ENCODE measurements around the gene CXCR4. TPM values are rescaled to one million over a fixed set of nuclear protein-coding genes. Genes with fewer than 3 reads are reported as not detected.
"Not testable (repeated sequence)": the region's sequence is repeated elsewhere in the genome, so short reads cannot be mapped to it uniquely, and the experiment has no call there.

CXCR4 gene
- total RNA-seq, 6 experiments from 2014 or later = not detected

- H3K27ac Mint-ChIP-seq = no peak overlapping the region
- H3K27me3 Mint-ChIP-seq (ENCODE audit: insufficient read depth) = peaks cover 5% of the 10 kb centered on the region; the same call in 1 of the 2 replicates
- no peak for DNase-seq
- no peak overlapping the region for H3K4me3 Mint-ChIP-seq
- peaks cover 9% of the 10 kb centered on the region; the same call in 1 of the 2 replicates for H3K4me1 Mint-ChIP-seq (ENCODE audit: low read depth)
- TF ChIP-seq CTCF (IDR thresholded peaks at IDR 0.05) = no peak
- H3K9me3 Mint-ChIP-seq = no peaks in the 10 kb centered on the region
- H3K36me3 Mint-ChIP-seq (ENCODE audit: low read depth) = no peaks in the 10 kb centered on the region
These were observed 36.3 kb downstream of the CXCR4 start for GRCh38 chr2:136081582-136082210.

- H3K36me3 Mint-ChIP-seq (ENCODE audit: low read depth) = no peaks in the 10 kb centered on the region
- TF ChIP-seq CTCF (IDR thresholded peaks at IDR 0.05) = no peak
- no peaks in the 10 kb centered on the region for H3K9me3 Mint-ChIP-seq
- peaks cover 5% of the 10 kb centered on the region; the same call in 1 of the 2 replicates for H3K27me3 Mint-ChIP-seq (ENCODE audit: insufficient read depth)
- H3K27ac Mint-ChIP-seq = no peak overlapping the region
- no peaks in the 10 kb centered on the region; the same call in 1 of the 2 replicates for H3K4me1 Mint-ChIP-seq (ENCODE audit: low read depth)
- DNase-seq = no peak
- no peak overlapping the region for H3K4me3 Mint-ChIP-seq
These were observed 37.8 kb downstream of the CXCR4 start for GRCh38 chr2:136080114-136080513.

- no peaks in the 10 kb centered on the region for H3K36me3 Mint-ChIP-seq (ENCODE audit: low read depth)
- H3K27me3 Mint-ChIP-seq (ENCODE audit: insufficient read depth) = peaks cover 2% of the 10 kb centered on the region; the same call in 1 of the 2 replicates
- DNase-seq = no peak
- no peak overlapping the region for H3K4me3 Mint-ChIP-seq
- H3K4me1 Mint-ChIP-seq (ENCODE audit: low read depth) = no peaks in the 10 kb centered on the region
- TF ChIP-seq CTCF (IDR thresholded peaks at IDR 0.05) = no peak
- H3K27ac Mint-ChIP-seq = no peak overlapping the region
- no peaks in the 10 kb centered on the region for H3K9me3 Mint-ChIP-seq
These were observed 40.8 kb downstream of the CXCR4 start for GRCh38 chr2:136077107-136077506.

- no peak for TF ChIP-seq CTCF (IDR thresholded peaks at IDR 0.05)
- Mint-ChIP-seq H3K36me3 (ENCODE audit: low read depth) (no peaks in the 10 kb centered on the region), H3K4me3 (no peak overlapping the region), H3K27me3 (ENCODE audit: insufficient read depth) (peaks cover 2% of the 10 kb centered on the region; the same call in 1 of the 2 replicates), H3K4me1 (ENCODE audit: low read depth) (no peaks in the 10 kb centered on the region), H3K27ac (no peak overlapping the region), H3K9me3 (no peaks in the 10 kb centered on the region)
- no peak for DNase-seq
These were observed 42.5 kb downstream of the CXCR4 start for GRCh38 chr2:136075476-136075875.

GRCh38 chr2:136072621-136073020 is 45.3 kb downstream of the CXCR4 start:
- DNase-seq = no peak
- Mint-ChIP-seq H3K27me3 (ENCODE audit: insufficient read depth) (peaks cover 7% of the 10 kb centered on the region; the same call in 1 of the 2 replicates), H3K4me3 (no peak overlapping the region), H3K4me1 (ENCODE audit: low read depth) (no peaks in the 10 kb centered on the region), H3K9me3 (no peaks in the 10 kb centered on the region), H3K36me3 (ENCODE audit: low read depth) (no peaks in the 10 kb centered on the region), H3K27ac (no peak overlapping the region)
- no peak for TF ChIP-seq CTCF (IDR thresholded peaks at IDR 0.05)

- not testable (repeated sequence) for DNase-seq; H3K9me3 Mint-ChIP-seq; H3K27ac Mint-ChIP-seq; H3K36me3 Mint-ChIP-seq (ENCODE audit: low read depth); H3K4me3 Mint-ChIP-seq; H3K4me1 Mint-ChIP-seq (ENCODE audit: low read depth)
- H3K27me3 Mint-ChIP-seq (ENCODE audit: insufficient read depth) = peaks cover 11% of the 10 kb centered on the region; the same call in 1 of the 2 replicates
These were observed 46.1 kb downstream of the CXCR4 start for GRCh38 chr2:136071887-136072286.
